Measurements from ENCODE around the gene PAK5. TPM values are rescaled to one million over a fixed set of nuclear protein-coding genes. Genes with fewer than 3 reads are reported as not detected.
A peak's percentile ranks its signal among the peaks of the same experiment; 100 is the strongest.

The PAK5 gene
- total RNA-seq, 1 donor from 2014 or later = 0.16 TPM

DNA sequence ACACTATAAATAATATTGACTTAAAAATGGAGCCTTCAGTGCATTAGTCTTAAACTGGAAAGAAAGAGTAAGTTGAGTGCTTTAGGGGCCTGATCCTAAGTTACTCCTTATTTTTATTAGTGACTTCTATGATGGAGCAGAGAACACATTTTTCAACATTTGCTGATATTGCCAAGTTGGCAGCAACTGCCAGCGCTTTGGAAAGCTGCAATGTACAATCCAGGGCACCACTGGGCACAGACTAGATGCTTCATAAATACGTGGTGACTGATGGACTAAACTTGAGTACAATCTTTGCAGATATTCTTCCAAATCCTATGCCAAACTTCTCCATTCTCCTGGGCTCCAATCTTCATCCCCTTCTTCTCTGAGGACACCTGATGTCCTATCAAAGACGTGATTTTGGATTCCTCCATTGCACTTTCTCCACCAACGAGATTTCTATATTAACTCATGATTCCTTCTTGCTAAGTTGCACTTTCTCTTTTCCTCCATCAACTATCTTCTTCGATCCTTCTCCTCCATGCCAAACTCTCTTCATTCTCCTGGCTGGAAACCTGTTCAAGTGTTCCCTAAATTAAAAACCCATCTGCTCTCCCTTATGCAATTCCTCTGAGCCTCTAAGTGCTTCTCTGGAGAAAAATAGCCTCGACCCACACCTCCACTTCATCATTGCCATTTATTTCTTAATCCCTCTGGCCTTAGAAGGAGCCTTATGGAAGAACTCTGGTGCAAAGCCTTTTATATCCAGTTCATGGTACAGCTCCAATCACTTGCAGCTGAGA is 28.5 kb upstream of the PAK5 start:
- TF ChIP-seq EZH2 (IDR thresholded peaks at IDR 0.05; ENCODE audit: insufficient read depth, low read length) (no peak), CTCF (IDR thresholded peaks at IDR 0.05; ENCODE audit: insufficient read depth, low read depth, low read length) (no peak)
- Histone ChIP-seq H3K79me2 (ENCODE audit: insufficient read depth, low read length) (no peaks in the 10 kb centered on the region), H3K4me2 (ENCODE audit: low read length) (no peak overlapping the region), H3K36me3 (ENCODE audit: insufficient read depth, low read length) (no peaks in the 10 kb centered on the region), H3K27me3 (ENCODE audit: insufficient read depth, low read length) (no peaks in the 10 kb centered on the region), H3K9ac (ENCODE audit: low read length) (no peak overlapping the region), H3K4me3 (ENCODE audit: insufficient read depth, low read depth, low read length) (no peak overlapping the region), H2AFZ (ENCODE audit: low read depth, low read length) (no peak overlapping the region), H4K20me1 (ENCODE audit: insufficient read depth, low read length) (no peaks in the 10 kb centered on the region), H3K4me1 (ENCODE audit: insufficient read depth, low read length) (no peaks in the 10 kb centered on the region), H3K9me3 (ENCODE audit: insufficient read depth, low read depth, low read length) (no peaks in the 10 kb centered on the region), H3K27ac (ENCODE audit: low read depth, low read length) (no peak overlapping the region)
- FAIRE-seq (no peak), DNase-seq (ENCODE audit: low read depth) (no peak)
- H3K4me1 Mint-ChIP-seq (ENCODE audit: low read depth, unreplicated experiment) = peaks cover 4% of the 10 kb centered on the region
- no peaks in the 10 kb centered on the region for H3K36me3 Mint-ChIP-seq (ENCODE audit: low read depth, unreplicated experiment)
- H3K27me3 Mint-ChIP-seq (ENCODE audit: low read depth, unreplicated experiment) = peaks cover 3% of the 10 kb centered on the region
- no peak overlapping the region for H3K4me3 Mint-ChIP-seq (ENCODE audit: unreplicated experiment)
- H3K27ac Mint-ChIP-seq (ENCODE audit: unreplicated experiment) = no peak overlapping the region
- H3K9me3 Mint-ChIP-seq (ENCODE audit: unreplicated experiment) = peaks cover under 1% of the 10 kb centered on the region

- FAIRE-seq (no peak), DNase-seq (ENCODE audit: low read depth) (no peak)
- Histone ChIP-seq H3K27ac (ENCODE audit: low read depth, low read length) (no peak overlapping the region), H3K4me1 (ENCODE audit: insufficient read depth, low read length) (no peaks in the 10 kb centered on the region), H3K4me3 (ENCODE audit: insufficient read depth, low read depth, low read length) (no peak overlapping the region), H2AFZ (ENCODE audit: low read depth, low read length) (no peak overlapping the region), H3K4me2 (ENCODE audit: low read length) (no peak overlapping the region), H3K9me3 (ENCODE audit: insufficient read depth, low read depth, low read length) (no peaks in the 10 kb centered on the region), H3K27me3 (ENCODE audit: insufficient read depth, low read length) (no peaks in the 10 kb centered on the region), H3K9ac (ENCODE audit: low read length) (no peak overlapping the region), H3K79me2 (ENCODE audit: insufficient read depth, low read length) (no peaks in the 10 kb centered on the region), H4K20me1 (ENCODE audit: insufficient read depth, low read length) (no peaks in the 10 kb centered on the region), H3K36me3 (ENCODE audit: insufficient read depth, low read length) (no peaks in the 10 kb centered on the region)
- Mint-ChIP-seq H3K4me1 (ENCODE audit: low read depth, unreplicated experiment) (no peaks in the 10 kb centered on the region), H3K4me3 (ENCODE audit: unreplicated experiment) (no peak overlapping the region), H3K27me3 (ENCODE audit: low read depth, unreplicated experiment) (peaks cover 5% of the 10 kb centered on the region), H3K36me3 (ENCODE audit: low read depth, unreplicated experiment) (no peaks in the 10 kb centered on the region), H3K9me3 (ENCODE audit: unreplicated experiment) (no peaks in the 10 kb centered on the region), H3K27ac (ENCODE audit: unreplicated experiment) (no peak overlapping the region)
- no peak for TF ChIP-seq CTCF (IDR thresholded peaks at IDR 0.05; ENCODE audit: insufficient read depth, low read depth, low read length)
- TF ChIP-seq EZH2 (IDR thresholded peaks at IDR 0.05; ENCODE audit: insufficient read depth, low read length) = no peak
These were observed 13.7 kb upstream of the PAK5 start for GRCh38 chr20:9852566-9852965.

DNA sequence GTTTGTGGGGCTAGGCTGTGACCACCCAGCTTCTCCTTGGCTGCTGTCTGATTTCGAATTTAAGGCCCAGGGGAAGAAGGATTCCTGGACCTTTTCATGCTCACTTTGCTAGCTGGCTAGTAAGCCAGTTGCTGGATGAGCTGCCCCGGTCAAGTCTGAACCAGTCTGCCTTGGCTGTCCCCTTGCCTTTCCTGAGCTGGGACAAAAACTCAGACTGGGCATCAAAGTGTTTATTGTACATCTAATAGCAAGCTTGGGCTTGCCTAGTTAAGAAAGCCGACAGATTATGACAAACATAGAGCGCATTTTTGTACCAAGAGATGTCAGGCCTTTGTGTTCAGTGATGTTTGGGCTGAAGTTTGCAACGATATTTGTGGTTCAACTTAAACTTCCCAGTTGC is 750 bp upstream of the PAK5 start:
- Histone ChIP-seq H3K27me3 (ENCODE audit: insufficient read depth, low read length) (peaks cover 3% of the 10 kb centered on the region), H3K4me3 (ENCODE audit: insufficient read depth, low read depth, low read length) (no peak overlapping the region), H3K9me3 (ENCODE audit: insufficient read depth, low read depth, low read length) (no peaks in the 10 kb centered on the region), H3K36me3 (ENCODE audit: insufficient read depth, low read length) (no peaks in the 10 kb centered on the region), H2AFZ (ENCODE audit: low read depth, low read length) (no peak overlapping the region), H4K20me1 (ENCODE audit: insufficient read depth, low read length) (no peaks in the 10 kb centered on the region), H3K9ac (ENCODE audit: low read length) (no peak overlapping the region), H3K4me2 (ENCODE audit: low read length) (peak overlapping the region; percentile 84), H3K79me2 (ENCODE audit: insufficient read depth, low read length) (no peaks in the 10 kb centered on the region), H3K27ac (ENCODE audit: low read depth, low read length) (no peak overlapping the region), H3K4me1 (ENCODE audit: insufficient read depth, low read length) (no peaks in the 10 kb centered on the region)
- no peak overlapping the region for H3K27ac Mint-ChIP-seq (ENCODE audit: unreplicated experiment)
- peaks cover 30% of the 10 kb centered on the region for H3K27me3 Mint-ChIP-seq (ENCODE audit: low read depth, unreplicated experiment)
- DNase-seq (ENCODE audit: low read depth) (no peak), FAIRE-seq (no peak)
- H3K9me3 Mint-ChIP-seq (ENCODE audit: unreplicated experiment) = no peaks in the 10 kb centered on the region
- TF ChIP-seq EZH2 (IDR thresholded peaks at IDR 0.05; ENCODE audit: insufficient read depth, low read length) (no peak), CTCF (IDR thresholded peaks at IDR 0.05; ENCODE audit: insufficient read depth, low read depth, low read length) (no peak)
- H3K36me3 Mint-ChIP-seq (ENCODE audit: low read depth, unreplicated experiment) = no peaks in the 10 kb centered on the region
- H3K4me1 Mint-ChIP-seq (ENCODE audit: low read depth, unreplicated experiment) = no peaks in the 10 kb centered on the region
- H3K4me3 Mint-ChIP-seq (ENCODE audit: unreplicated experiment) = peak overlapping the region; percentile 76
